ENCODE data around the gene UCKL1. TPM values are rescaled to one million over a fixed set of nuclear protein-coding genes. Genes with fewer than 3 reads are reported as not detected.

The UCKL1 gene
- total RNA-seq, result 15.7 and 19.2 TPM in 2 replicates

DNA sequence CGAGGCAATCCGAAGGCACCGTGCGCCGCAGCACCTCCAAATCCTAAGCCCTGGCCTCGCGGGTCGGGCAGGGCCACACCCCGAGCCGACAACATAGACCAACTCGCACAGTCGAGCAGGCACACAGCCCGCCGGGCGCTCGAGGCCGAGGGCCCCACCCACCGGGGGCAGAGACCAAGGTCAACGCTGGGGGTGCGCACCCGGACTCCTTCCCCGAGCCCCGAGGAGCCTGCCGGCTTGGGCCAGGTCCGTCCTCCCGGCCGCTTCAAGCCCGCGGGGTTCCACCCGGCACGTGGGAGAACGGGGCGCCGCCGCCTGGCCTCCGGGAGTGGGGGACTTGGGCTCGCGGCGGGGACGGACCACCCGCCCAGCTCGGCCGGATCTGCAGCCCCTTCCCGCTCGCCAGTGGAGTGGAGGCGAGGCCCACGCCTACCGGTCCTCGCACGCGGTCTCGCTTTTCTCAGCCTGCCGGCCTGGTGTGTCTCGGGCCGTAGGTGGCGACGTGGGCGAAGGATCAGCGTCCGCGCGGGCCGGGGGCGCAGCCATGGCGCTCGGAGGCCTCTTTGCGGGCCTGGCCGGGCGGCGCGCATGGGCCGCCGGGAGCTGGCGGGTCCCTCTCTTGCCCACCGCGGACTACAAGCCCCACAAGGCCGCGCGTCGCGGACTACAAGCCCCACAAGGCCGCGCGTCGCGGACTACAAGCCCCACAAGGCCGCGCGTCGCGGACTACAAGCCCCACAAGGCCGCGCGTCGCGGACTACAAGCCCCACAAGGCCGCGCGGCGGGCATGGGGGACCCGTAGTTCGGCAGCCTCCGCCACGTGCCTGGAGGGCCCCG is at the start of gene UCKL1:
Gene UCKL1, minus strand, starts transcription at position 590 of the 837 bp plus-strand sequence. Its CDS starts 44 bp downstream, at position 546.

DNA sequence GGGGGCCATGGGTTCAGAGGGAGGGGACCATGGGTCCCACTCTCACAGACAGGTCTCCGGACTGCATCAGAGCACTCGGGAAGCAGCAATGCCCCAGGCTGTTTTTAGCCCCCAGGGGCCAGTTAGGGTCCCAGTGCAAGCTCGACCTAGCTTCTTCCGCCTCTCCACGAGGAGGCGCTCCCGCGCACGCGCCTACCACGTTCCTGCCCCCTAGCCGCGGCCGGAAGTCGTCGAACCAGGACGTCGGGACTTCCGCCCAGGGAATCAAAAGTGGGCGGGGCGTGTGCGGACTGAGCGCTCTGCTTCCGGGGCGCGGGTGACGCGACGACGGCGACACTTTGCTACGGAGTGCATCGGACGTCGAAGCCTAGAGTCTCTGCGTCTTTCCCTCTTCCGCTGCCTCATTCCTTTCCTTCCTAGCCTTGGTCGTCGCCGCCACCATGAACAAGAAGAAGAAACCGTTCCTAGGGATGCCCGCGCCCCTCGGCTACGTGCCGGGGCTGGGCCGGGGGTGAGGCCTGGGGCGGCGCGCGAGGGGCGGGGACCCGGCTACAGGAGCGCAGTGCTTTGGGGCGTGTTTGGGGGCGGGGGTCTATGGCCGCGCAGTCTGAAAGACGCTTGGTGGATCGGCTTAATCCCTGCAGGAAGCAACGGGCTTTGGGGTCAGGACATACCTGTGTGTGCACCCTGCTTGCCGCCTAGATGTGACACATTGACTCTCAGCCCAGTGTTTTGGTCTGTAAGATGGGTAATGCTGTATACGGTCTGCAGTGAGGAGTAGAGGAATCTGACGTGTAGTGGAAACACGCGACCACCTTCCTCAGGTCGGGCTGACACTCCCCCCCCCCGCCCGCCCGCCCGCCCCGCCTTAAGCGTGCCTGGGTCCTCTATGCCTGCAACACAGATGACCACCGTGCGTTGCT is 24.9 kb upstream of the UCKL1 start, which contains the start of gene PRPF6:
Gene PRPF6, plus strand, starts transcription at position 327 of the 923 bp plus-strand sequence. Its CDS starts 114 bp downstream, at position 441.

DNA sequence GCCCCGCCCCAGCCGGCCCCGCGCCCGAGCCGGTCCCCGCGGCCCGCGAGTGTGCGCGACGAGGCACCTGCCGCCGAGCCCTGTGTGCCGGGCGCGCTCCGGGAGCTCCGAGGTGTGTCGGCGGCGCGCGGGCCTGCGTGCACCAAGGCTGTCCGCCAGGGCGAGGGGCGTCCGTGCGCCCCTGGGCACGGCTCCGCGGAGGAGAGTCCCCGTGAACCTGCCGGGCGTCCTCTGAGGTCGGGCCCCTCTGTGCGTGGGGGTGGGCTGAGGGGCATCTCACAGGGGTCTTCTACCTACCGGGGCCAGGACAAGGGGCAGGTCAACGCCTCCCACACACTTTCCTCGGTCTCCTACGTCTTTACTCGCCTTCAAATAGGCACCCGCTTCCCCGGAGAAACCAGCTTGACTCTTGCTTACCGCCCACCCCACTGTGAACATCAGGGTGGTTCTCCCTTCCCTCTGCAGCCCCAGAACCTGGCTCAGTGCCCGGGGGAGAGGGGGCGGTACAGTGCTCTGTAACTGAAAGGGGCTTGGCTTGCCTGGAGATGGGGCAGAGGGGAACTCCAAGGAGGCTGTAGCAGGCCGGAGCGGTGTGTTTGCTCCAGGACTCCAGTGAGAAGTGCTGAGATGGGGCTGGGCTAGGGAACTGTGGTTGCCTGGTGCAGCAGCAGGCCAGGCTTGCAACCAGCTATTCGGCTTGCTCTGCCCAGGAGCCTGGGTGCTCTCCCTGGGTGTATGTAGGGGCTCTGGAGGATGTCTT is 23.5 kb upstream of the UCKL1 start, which contains the start of gene SAMD10:
Gene SAMD10, minus strand, starts transcription at position 86 of the 760 bp plus-strand sequence. CDS start 175 bp downstream, outside the sequence.

DNA sequence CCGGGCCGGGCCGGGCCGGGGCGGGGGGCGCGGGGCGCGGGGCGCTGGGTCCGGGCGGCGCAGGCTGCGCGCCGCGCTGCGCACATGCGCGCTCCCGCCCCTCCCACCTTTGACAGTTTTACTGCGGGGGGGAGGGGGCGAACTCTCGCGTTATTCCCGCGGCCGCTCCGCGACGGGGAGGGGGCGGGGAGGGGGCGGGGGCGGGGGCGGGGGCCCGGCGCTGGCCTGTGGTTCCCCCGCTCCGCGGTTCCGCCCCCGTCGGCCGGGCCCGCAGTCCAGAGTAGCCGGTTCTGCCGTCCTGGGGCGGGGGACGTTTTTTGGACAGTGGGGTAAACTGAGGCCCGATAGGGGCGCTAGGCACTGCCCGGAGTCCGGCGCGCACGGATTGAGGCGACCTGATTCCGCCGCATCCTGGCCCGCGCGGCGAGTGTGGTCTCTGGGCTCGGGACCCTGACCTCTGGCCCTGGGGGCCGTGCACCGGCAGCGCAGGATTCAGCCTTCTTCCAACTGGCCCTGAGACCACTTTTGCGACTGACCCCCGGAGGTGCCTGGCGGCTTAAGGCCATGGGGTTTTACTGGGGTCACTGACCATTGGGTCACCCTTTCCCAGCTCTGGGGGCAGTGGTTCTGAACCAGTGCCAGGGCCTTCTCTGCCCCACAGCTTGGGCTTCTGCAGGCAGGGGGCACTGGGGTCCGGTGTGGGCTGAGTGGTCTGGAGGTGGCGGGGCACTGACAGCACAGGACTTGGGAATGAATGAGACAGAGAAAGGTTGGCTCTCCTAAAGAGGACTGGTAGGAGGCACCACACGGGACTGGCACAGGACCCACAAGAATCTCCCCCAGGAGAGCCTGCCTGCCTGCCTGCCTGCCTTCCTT is 13.9 kb upstream of the UCKL1 start, which contains the start of gene ZNF512B:
Gene ZNF512B, minus strand, starts transcription at position 93 of the 876 bp plus-strand sequence. CDS start 1,980 bp downstream, outside the sequence.

DNA sequence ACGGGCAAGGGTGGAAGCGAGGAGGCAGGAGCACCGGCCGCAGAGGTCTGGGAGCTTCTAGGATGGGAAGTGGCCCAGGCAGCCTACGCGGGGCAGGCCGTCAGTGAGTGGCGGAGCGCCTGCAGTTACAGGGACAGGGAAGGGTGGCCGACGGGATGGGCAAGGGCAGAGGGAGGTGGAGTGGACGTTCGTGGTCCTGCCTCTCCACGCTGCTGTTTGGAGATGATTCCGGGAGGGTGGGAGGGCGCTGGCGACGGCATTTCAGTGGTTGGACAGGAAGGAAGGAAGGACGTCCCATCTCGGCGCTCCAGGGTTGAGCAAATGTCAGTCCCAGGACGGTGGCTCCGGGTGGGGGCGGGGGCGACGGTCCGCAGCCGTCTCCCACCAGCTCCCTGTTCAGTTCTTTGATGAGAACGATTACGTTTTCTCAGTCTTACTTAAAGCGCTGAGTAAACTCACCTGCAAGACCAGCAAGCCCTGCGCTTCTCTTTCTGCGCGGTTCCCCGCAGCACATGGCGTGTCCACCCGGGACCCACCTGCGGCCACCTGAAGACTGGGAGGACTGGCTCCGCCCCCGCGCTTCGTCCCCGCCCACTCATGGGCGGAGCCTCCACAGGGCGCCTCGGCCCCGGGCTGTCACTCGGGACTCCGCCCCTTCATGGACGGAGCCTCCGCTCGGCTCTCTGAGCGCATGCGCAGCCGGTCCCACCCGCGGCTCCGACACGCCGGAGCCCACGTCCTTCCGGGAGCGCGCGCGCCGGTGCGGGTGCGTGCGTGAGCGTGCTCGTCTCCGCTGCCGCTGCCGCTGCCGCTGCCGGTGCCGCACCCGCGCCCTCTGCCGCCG is 61.6 kb downstream of the UCKL1 start, which contains the start of gene DNAJC5:
Gene DNAJC5, plus strand, starts transcription at position 769 of the 844 bp plus-strand sequence. CDS start 33,220 bp downstream, outside the sequence.

Other genes with a start within 250 kb of the UCKL1 start
- 44.7 and 53.4 TPM in 2 replicates for gene ARFRP1, start 248.4 kb downstream of the UCKL1 start, total RNA-seq
- gene ZGPAT, start 248.4 kb downstream of the UCKL1 start, total RNA-seq, result 15.8 and 22.3 TPM in 2 replicates
- gene LIME1, start 219.8 kb downstream of the UCKL1 start, total RNA-seq, result 2.1 TPM in 2 replicates
- 19.3 and 21.5 TPM in 2 replicates for gene SLC2A4RG, start 216.6 kb downstream of the UCKL1 start, total RNA-seq
- 1.9 and 3.3 TPM in 2 replicates for gene ZBTB46, start 125.2 kb downstream of the UCKL1 start, total RNA-seq
- not detected in 2 replicates for gene ABHD16B, start 94.9 kb downstream of the UCKL1 start, total RNA-seq
- gene TPD52L2, start 91.1 kb downstream of the UCKL1 start, total RNA-seq, result 139 and 147 TPM in 2 replicates
- gene DNAJC5, start 61.3 kb downstream of the UCKL1 start, total RNA-seq, result 61.3 and 81.0 TPM in 2 replicates
- gene ZNF512B, start 13.5 kb upstream of the UCKL1 start, total RNA-seq, result 7.0 and 7.2 TPM in 2 replicates
- 1.2 and 1.4 TPM in 2 replicates for gene SAMD10, start 23.2 kb upstream of the UCKL1 start, total RNA-seq
- gene PRPF6, start 24.7 kb upstream of the UCKL1 start, total RNA-seq, result 80.3 and 82.0 TPM in 2 replicates
- gene C20orf204, start 79.8 kb upstream of the UCKL1 start, total RNA-seq, result 0.75 and 1.1 TPM in 2 replicates
- gene SOX18, start 93.2 kb upstream of the UCKL1 start, total RNA-seq, result 0.56 and 0.66 TPM in 2 replicates
- gene TCEA2, start 106.8 kb upstream of the UCKL1 start, total RNA-seq, result 28.1 and 29.8 TPM in 2 replicates
- gene RGS19, start 123.1 kb upstream of the UCKL1 start, total RNA-seq, result 5.7 and 8.0 TPM in 2 replicates
- 0.40 and 1.4 TPM in 2 replicates for gene OPRL1, start 123.7 kb upstream of the UCKL1 start, total RNA-seq
- not detected in 2 replicates for gene LKAAEAR1, start 128.0 kb upstream of the UCKL1 start, total RNA-seq
- gene NPBWR2, start 151.1 kb upstream of the UCKL1 start, total RNA-seq, result not detected in 2 replicates
- gene MYT1, start 208.0 kb upstream of the UCKL1 start, total RNA-seq, result not detected in 2 replicates